OCI-LY1 (cell line): ENCODE measurements around the gene RNF144A.

ENCODE experiments used
- H2AFZ ChIP-seq: fragments of 200-600 bp; sonication (generic), shearing (Covaris generic); 2 replicates; pipeline ENCODE4 v1.6.0; 2014; ENCODE audit warnings: antibody characterized with exemption, mild to moderate bottlenecking, low read length
- H3F3A ChIP-seq: fragments of 200-600 bp; sonication (generic), shearing (Covaris generic); 2 replicates; pipeline ENCODE4 v1.6.0; 2014; ENCODE audit warnings: mild to moderate bottlenecking, antibody characterized with exemption, low read length, moderate library complexity; ENCODE audit not compliant: insufficient read depth
- H3K27ac ChIP-seq: fragments of 200-600 bp; sonication (generic); 2 replicates; pipeline ENCODE4 v1.5.1; 2014; ENCODE audit warnings: low read length, mixed run types, mild to moderate bottlenecking, low read depth; ENCODE audit not compliant: poor library complexity, severe bottlenecking
- H3K27me3 ChIP-seq: fragments of 200-600 bp; sonication (generic); 2 replicates; pipeline ENCODE4 v1.6.0; 2014; ENCODE audit warnings: antibody characterized with exemption, mild to moderate bottlenecking, low read length, moderate library complexity; ENCODE audit not compliant: insufficient read depth
- H3K36me3 ChIP-seq: fragments of 200-600 bp; sonication (generic); 2 replicates; pipeline ENCODE4 v1.6.1; 2014; ENCODE audit warnings: mild to moderate bottlenecking, antibody characterized with exemption, low read length, moderate library complexity, mixed read lengths; ENCODE audit not compliant: insufficient read depth
- H3K4me1 ChIP-seq: fragments of 200-600 bp; sonication (generic); 2 replicates; pipeline ENCODE4 v1.5.1; 2014; ENCODE audit warnings: mild to moderate bottlenecking, low read length, moderate library complexity; ENCODE audit not compliant: insufficient read depth, severe bottlenecking
- H3K4me2 ChIP-seq: fragments of 200-600 bp; sonication (generic), shearing (Covaris generic); 2 replicates; pipeline ENCODE4 v1.6.1; 2014; ENCODE audit warnings: low read length
- H3K4me3 ChIP-seq: fragments of 200-600 bp; sonication (generic); 2 replicates; pipeline ENCODE4 v1.5.1; 2014; ENCODE audit warnings: low read length, low read depth, mild to moderate bottlenecking, mixed read lengths; ENCODE audit not compliant: poor library complexity, severe bottlenecking
- H3K79me2 ChIP-seq: fragments of 200-600 bp; shearing (Covaris generic); 2 replicates; pipeline ENCODE4 v1.6.1; 2016; ENCODE audit warnings: mixed run types, low read length, mixed read lengths; ENCODE audit not compliant: insufficient read depth
- H3K9ac ChIP-seq: fragments of 200-600 bp; sonication (generic), shearing (Covaris generic); 2 replicates; pipeline ENCODE4 v1.6.1; 2014; ENCODE audit warnings: mild to moderate bottlenecking, low read length, mixed read lengths
- H3K9me2 ChIP-seq: fragments of 200-600 bp; sonication (generic), shearing (Covaris generic); 2 replicates; pipeline ENCODE4 v1.6.1; 2014; ENCODE audit warnings: low read depth, mild to moderate bottlenecking, low read length, mixed read lengths
- H3K9me3 ChIP-seq: fragments of 200-600 bp; shearing (Covaris generic); 2 replicates; pipeline ENCODE4 v1.6.1; 2014; ENCODE audit warnings: low read length, mixed read lengths
- H4K20me1 ChIP-seq: fragments of 200-600 bp; sonication (generic), shearing (Covaris generic); 2 replicates; pipeline ENCODE4 v1.6.0; 2016; ENCODE audit warnings: mild to moderate bottlenecking, low read length; ENCODE audit not compliant: insufficient read depth
- CTCF ChIP-seq: fragments of 200-600 bp; sonication (generic), shearing (Covaris generic); IDR thresholded peaks from 2 replicates; pipeline ENCODE4 v1.5.1; 2017; ENCODE audit warnings: mild to moderate bottlenecking, antibody characterized with exemption, low read length, moderate library complexity, mixed read lengths
- EZH2 ChIP-seq: fragments of 200-600 bp; sonication (generic), shearing (Covaris generic); IDR thresholded peaks from 2 replicates; pipeline ENCODE4 v1.8.0; 2017; ENCODE audit warnings: borderline replicate concordance, mixed run types, mild to moderate bottlenecking, antibody characterized with exemption, low read length, moderate library complexity, mixed read lengths

RNF144A gene

GRCh38 chr2:6970551-6970950 lies 53.3 kb downstream of the RNF144A start:
- Histone ChIP-seq H3K27ac (no peak overlapping the region), H3K9me2 (no peaks in the 10 kb centered on the region), H3K36me3 (no peaks in the 10 kb centered on the region), H3K9me3 (no peaks in the 10 kb centered on the region), H3F3A (no peaks in the 10 kb centered on the region), H3K9ac (no peak overlapping the region), H2AFZ (no peak overlapping the region), H3K4me2 (no peak overlapping the region), H3K79me2 (no peaks in the 10 kb centered on the region), H3K4me1 (no peaks in the 10 kb centered on the region), H3K4me3 (no peak overlapping the region), H4K20me1 (no peaks in the 10 kb centered on the region), H3K27me3 (no peaks in the 10 kb centered on the region)
- TF ChIP-seq EZH2 (no peak), CTCF (no peak)

- H3K9ac ChIP-seq = no peak overlapping the region
- no peak for TF ChIP-seq EZH2
- no peak for TF ChIP-seq CTCF
- no peaks in the 10 kb centered on the region for H3K36me3 ChIP-seq
- H3K4me2 ChIP-seq = no peak overlapping the region
- H3K9me3 ChIP-seq = no peaks in the 10 kb centered on the region
- H3K9me2 ChIP-seq = no peaks in the 10 kb centered on the region
- no peaks in the 10 kb centered on the region for H3F3A ChIP-seq
- H3K27me3 ChIP-seq = no peaks in the 10 kb centered on the region
- H4K20me1 ChIP-seq = no peaks in the 10 kb centered on the region
- no peak overlapping the region for H3K27ac ChIP-seq
- no peak overlapping the region for H2AFZ ChIP-seq
- H3K79me2 ChIP-seq = no peaks in the 10 kb centered on the region
- H3K4me3 ChIP-seq = no peak overlapping the region
- no peaks in the 10 kb centered on the region for H3K4me1 ChIP-seq
These were observed 53.8 kb downstream of the RNF144A start for GRCh38 chr2:6970976-6971480.

- Histone ChIP-seq H2AFZ (no peak overlapping the region), H4K20me1 (no peaks in the 10 kb centered on the region), H3K27ac (no peak overlapping the region), H3K9me3 (no peaks in the 10 kb centered on the region), H3K9me2 (no peaks in the 10 kb centered on the region), H3K36me3 (no peaks in the 10 kb centered on the region), H3K9ac (no peak overlapping the region), H3K4me3 (no peak overlapping the region), H3F3A (no peaks in the 10 kb centered on the region), H3K79me2 (no peaks in the 10 kb centered on the region), H3K4me1 (no peaks in the 10 kb centered on the region), H3K4me2 (no peak overlapping the region), H3K27me3 (no peaks in the 10 kb centered on the region)
- TF ChIP-seq EZH2 = no peak
- TF ChIP-seq CTCF = no peak
These were observed 54.3 kb downstream of the RNF144A start for GRCh38 chr2:6971502-6971901.
